WTC11 (cell line): ENCODE results near the gene KRT4. TPM values are rescaled to one million over a fixed set of nuclear protein-coding genes. Genes with fewer than 3 reads are reported as not detected.

Experiments used
- ATAC-seq: fragments of 200-7000 bp; cut with Tn5 transposase; 2 replicates; pipeline ENCODE4 v1.10.0; 2021; ENCODE audit warnings: mild to moderate bottlenecking, moderate library complexity
- CTCF ChIA-PET: fragments of 300-600 bp; sonication (Branson Sonifier 250); formaldehyde crosslinking; loops from one replicate; lab custom pipeline; 2021; ENCODE audit warnings: antibody characterized with exemption; lab: Charles Lee
- POLR2A ChIA-PET: fragments of 350-600 bp; sonication (Branson Sonifier 250); formaldehyde crosslinking; loops from one replicate; lab custom pipeline; 2021; ENCODE audit warnings: antibody characterized with exemption; lab: Charles Lee
- DNase-seq: peaks from one replicate; pipeline ENCODE4 v3.0.0; 2021; ENCODE audit warnings: low spot score
- H3K27ac Mint-ChIP-seq: 2 replicates; pipeline ENCODE4 v1.8.0; 2021; ENCODE audit warnings: mixed read lengths
- H3K27me3 Mint-ChIP-seq: 2 replicates; pipeline ENCODE4 v1.8.0; 2021; ENCODE audit warnings: low read depth, mild to moderate bottlenecking, moderate library complexity, mixed read lengths
- H3K36me3 Mint-ChIP-seq: 2 replicates; pipeline ENCODE4 v1.8.0; 2021; ENCODE audit warnings: mixed read lengths
- H3K4me1 Mint-ChIP-seq: 2 replicates; pipeline ENCODE4 v1.8.0; 2022; ENCODE audit warnings: mixed read lengths
- H3K4me3 Mint-ChIP-seq: 2 replicates; pipeline ENCODE4 v1.8.0; 2021; ENCODE audit warnings: mild to moderate bottlenecking, moderate library complexity, mixed read lengths
- H3K9me3 Mint-ChIP-seq: 2 replicates; pipeline ENCODE4 v1.8.0; 2021; ENCODE audit warnings: mixed read lengths
- CREB1 ChIP-seq: sonication (generic); formaldehyde crosslinking; IDR thresholded peaks from 2 replicates; pipeline ENCODE4 v1.8.0; 2023; ENCODE audit warnings: mild to moderate bottlenecking, missing genetic modification reagents
- CREM ChIP-seq: sonication (generic); formaldehyde crosslinking; IDR thresholded peaks from 2 replicates; pipeline ENCODE4 v1.8.1; 2022; ENCODE audit warnings: mild to moderate bottlenecking, missing genetic modification reagents, moderate library complexity
- ELF4 ChIP-seq: sonication (generic); formaldehyde crosslinking; IDR thresholded peaks from 2 replicates; pipeline ENCODE4 v1.8.1; 2022; ENCODE audit warnings: low read depth, mild to moderate bottlenecking, moderate library complexity, missing genetic modification reagents
- FOXK1 ChIP-seq: sonication (generic); formaldehyde crosslinking; IDR thresholded peaks from 2 replicates; pipeline ENCODE4 v1.8.0; 2022; ENCODE audit warnings: mild to moderate bottlenecking, moderate library complexity, missing genetic modification reagents
- GABPB1 ChIP-seq: sonication (generic); formaldehyde crosslinking; IDR thresholded peaks from 2 replicates; pipeline ENCODE4 v1.8.1; 2023; ENCODE audit warnings: mild to moderate bottlenecking, missing genetic modification reagents
- GTF2I ChIP-seq: fragments of 250-450 bp; sonication (Bioruptor Pico); conservative IDR thresholded peaks from 2 replicates; pipeline ENCODE4 v1.4.0; 2021; ENCODE audit warnings: mild to moderate bottlenecking
- HMGA2 ChIP-seq: fragments of 250-450 bp; sonication (Bioruptor Pico); IDR thresholded peaks from 2 replicates; pipeline ENCODE4 v1.4.0; 2021; ENCODE audit warnings: mild to moderate bottlenecking, moderate library complexity
- IRF2 ChIP-seq: sonication (generic); formaldehyde crosslinking; IDR thresholded peaks from 2 replicates; pipeline ENCODE4 v1.8.0; 2022; ENCODE audit warnings: low read depth, missing genetic modification reagents, borderline replicate concordance
- JAZF1 ChIP-seq: fragments of 250-450 bp; sonication (Bioruptor Pico); IDR thresholded peaks from 2 replicates; pipeline ENCODE4 v1.9.0; 2021; ENCODE audit warnings: moderate library complexity, mild to moderate bottlenecking, inconsistent platforms
- JUN ChIP-seq: sonication (generic); formaldehyde crosslinking; IDR thresholded peaks from 2 replicates; pipeline ENCODE4 v1.8.0; 2023; ENCODE audit warnings: mild to moderate bottlenecking, missing genetic modification reagents
- NFATC4 ChIP-seq: fragments of 250-450 bp; sonication (Bioruptor Pico); IDR thresholded peaks from 2 replicates; pipeline ENCODE4 v1.9.0; 2021; ENCODE audit warnings: mild to moderate bottlenecking
- NFE2L1 ChIP-seq: sonication (generic); formaldehyde crosslinking; IDR thresholded peaks from 2 replicates; pipeline ENCODE4 v1.8.1; 2023; ENCODE audit warnings: missing genetic modification reagents
- SMAD3 ChIP-seq: sonication (generic); formaldehyde crosslinking; IDR thresholded peaks from 2 replicates; pipeline ENCODE4 v1.8.0; 2022; ENCODE audit warnings: missing genetic modification reagents, mild to moderate bottlenecking, borderline replicate concordance
- ZNF396 ChIP-seq: fragments of 250-450 bp; sonication (Bioruptor Pico); IDR thresholded peaks from 2 replicates; pipeline ENCODE4 v1.8.0; 2021; ENCODE audit warnings: mild to moderate bottlenecking, moderate library complexity, borderline replicate concordance
- total RNA-seq: library from RNA; stranded (reverse); gene quantifications from 3 replicates; pipeline ENCODE4 v1.2.3, GENCODE V29; 2021
- TF ChIP-seq, protein P1 (sequence below): sonication (generic); formaldehyde crosslinking; IDR thresholded peaks from 2 replicates; pipeline ENCODE4 v1.8.1; 2023; ENCODE audit warnings: mild to moderate bottlenecking, missing genetic modification reagents, borderline replicate concordance
- TF ChIP-seq, protein P2 (sequence below): sonication (generic); formaldehyde crosslinking; IDR thresholded peaks from 2 replicates; pipeline ENCODE4 v1.8.0; 2022; ENCODE audit warnings: mild to moderate bottlenecking, missing genetic modification reagents
- TF ChIP-seq, protein P3 (sequence below): sonication (generic); formaldehyde crosslinking; IDR thresholded peaks from 2 replicates; pipeline ENCODE4 v1.8.1; 2022; ENCODE audit warnings: mild to moderate bottlenecking, moderate library complexity, missing genetic modification reagents
- TF ChIP-seq, protein P4 (sequence below): fragments of 250-450 bp; sonication (Bioruptor Pico); IDR thresholded peaks from 2 replicates; pipeline ENCODE4 v2.1.2; 2022; ENCODE audit warnings: mild to moderate bottlenecking, moderate library complexity
- TF ChIP-seq, protein P5 (sequence below): sonication (generic); formaldehyde crosslinking; IDR thresholded peaks from 2 replicates; pipeline ENCODE4 v1.8.0; 2022; ENCODE audit warnings: mild to moderate bottlenecking, missing genetic modification reagents
- TF ChIP-seq, protein P6 (sequence below): sonication (generic); formaldehyde crosslinking; conservative IDR thresholded peaks from 2 replicates; pipeline ENCODE4 v1.8.1; 2023; ENCODE audit warnings: mild to moderate bottlenecking, low read depth, missing genetic modification reagents, moderate library complexity

Gene KRT4
- total RNA-seq, 1 experiment from 2014 or later = not detected

DNA sequence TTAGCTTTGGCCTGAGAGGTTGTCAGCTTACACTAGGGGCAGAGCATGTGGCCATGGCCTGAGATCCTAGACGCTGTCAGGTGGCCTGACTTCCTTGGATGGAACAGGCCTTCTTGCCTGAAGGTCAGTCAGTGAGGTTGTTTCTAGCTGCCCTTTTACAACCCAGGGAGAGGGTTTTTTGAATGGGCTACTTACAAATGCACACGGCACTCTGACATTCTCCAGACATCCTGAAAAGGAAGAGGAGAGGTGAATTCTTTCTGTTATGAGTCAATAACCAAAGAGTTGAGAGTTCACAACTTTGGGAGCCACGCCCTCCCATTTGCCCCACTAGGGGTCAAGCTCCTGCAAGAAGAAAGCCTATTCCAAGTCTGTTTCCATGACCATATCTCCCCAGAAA lies 44.6 kb downstream of the KRT4 start:
- Mint-ChIP-seq H3K4me1 (no peaks in the 10 kb centered on the region), H3K9me3 (peaks cover 8% of the 10 kb centered on the region), H3K27ac (no peak overlapping the region), H3K4me3 (no peak overlapping the region), H3K36me3 (no peaks in the 10 kb centered on the region), H3K27me3 (peaks cover 4% of the 10 kb centered on the region)
- DNase-seq = no peak
- TF ChIP-seq GABPB1 (CRISPR knock-in tag) (no peak), JAZF1 (CRISPR knock-in tag) (no peak), IRF2 (CRISPR knock-in tag) (no peak), CREB1 (no peak)
- TF ChIP-seq, protein P1, sequence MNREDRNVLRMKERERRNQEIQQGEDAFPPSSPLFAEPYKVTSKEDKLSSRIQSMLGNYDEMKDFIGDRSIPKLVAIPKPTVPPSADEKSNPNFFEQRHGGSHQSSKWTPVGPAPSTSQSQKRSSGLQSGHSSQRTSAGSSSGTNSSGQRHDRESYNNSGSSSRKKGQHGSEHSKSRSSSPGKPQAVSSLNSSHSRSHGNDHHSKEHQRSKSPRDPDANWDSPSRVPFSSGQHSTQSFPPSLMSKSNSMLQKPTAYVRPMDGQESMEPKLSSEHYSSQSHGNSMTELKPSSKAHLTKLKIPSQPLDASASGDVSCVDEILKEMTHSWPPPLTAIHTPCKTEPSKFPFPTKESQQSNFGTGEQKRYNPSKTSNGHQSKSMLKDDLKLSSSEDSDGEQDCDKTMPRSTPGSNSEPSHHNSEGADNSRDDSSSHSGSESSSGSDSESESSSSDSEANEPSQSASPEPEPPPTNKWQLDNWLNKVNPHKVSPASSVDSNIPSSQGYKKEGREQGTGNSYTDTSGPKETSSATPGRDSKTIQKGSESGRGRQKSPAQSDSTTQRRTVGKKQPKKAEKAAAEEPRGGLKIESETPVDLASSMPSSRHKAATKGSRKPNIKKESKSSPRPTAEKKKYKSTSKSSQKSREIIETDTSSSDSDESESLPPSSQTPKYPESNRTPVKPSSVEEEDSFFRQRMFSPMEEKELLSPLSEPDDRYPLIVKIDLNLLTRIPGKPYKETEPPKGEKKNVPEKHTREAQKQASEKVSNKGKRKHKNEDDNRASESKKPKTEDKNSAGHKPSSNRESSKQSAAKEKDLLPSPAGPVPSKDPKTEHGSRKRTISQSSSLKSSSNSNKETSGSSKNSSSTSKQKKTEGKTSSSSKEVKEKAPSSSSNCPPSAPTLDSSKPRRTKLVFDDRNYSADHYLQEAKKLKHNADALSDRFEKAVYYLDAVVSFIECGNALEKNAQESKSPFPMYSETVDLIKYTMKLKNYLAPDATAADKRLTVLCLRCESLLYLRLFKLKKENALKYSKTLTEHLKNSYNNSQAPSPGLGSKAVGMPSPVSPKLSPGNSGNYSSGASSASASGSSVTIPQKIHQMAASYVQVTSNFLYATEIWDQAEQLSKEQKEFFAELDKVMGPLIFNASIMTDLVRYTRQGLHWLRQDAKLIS = no peak
- ChIA-PET CTCF (interaction anchor here (1.3 kb wide), 1 partner anchor 9 kb away, joined by 4 read pairs; no protein-coding TSS in a partner anchor), POLR2A (no interaction called here)
- ATAC-seq = no peak

DNA sequence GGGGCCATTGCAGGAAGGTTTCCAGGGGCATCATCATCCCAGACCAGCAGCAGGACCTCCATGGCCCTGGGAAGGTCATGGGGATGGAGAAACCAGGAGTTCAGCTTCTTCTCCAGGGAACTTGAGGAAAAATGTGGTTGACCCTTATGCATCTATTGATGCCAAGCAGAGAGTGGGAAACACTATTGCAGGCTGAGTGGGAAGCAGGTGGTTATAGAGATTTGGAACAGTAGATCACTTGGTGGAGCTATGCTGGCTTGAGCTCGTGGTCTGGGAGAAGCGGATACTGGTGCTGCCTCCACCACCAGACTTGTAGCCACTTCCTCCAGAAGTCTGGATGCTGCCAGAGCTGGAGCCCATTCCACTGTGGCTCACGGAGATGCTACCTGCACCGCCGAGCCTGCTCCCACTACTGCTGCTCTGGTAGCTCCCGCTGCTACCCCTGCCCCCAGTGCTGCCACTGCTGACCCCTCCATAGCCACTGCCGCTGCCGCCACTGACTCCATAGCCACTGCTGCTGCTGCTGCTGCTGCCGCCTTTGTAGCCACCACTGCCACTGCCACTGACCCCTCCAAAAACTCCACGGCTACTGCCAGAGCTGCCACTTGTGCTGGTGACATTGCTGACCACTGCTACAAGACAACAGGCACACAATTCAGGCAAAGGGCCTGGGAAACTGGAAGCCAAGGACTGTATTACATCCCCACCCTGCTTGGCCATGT lies 45.3 kb downstream of the KRT4 start:
- ChIA-PET CTCF (interaction anchor here (0.9 to 1.3 kb wide), 2 partner anchors 9 to 102 kb away, joined by 3 to 4 read pairs; no protein-coding TSS in a partner anchor), POLR2A (no interaction called here)
- Mint-ChIP-seq H3K9me3 (peaks cover 8% of the 10 kb centered on the region), H3K36me3 (no peaks in the 10 kb centered on the region), H3K27ac (no peak overlapping the region; the same call in 1 of the 2 replicates), H3K4me1 (no peaks in the 10 kb centered on the region), H3K4me3 (no peak overlapping the region), H3K27me3 (peaks cover 4% of the 10 kb centered on the region)
- ATAC-seq (no peak), DNase-seq (no peak)
- TF ChIP-seq, protein P2, sequence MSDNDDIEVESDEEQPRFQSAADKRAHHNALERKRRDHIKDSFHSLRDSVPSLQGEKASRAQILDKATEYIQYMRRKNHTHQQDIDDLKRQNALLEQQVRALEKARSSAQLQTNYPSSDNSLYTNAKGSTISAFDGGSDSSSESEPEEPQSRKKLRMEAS (CRISPR knock-in tag) = no peak
- TF ChIP-seq ELF4 (CRISPR knock-in tag) (no peak), SMAD3 (CRISPR knock-in tag) (no peak), NFATC4 (no peak), FOXK1 (no peak), HMGA2 (CRISPR knock-in tag) (no peak)

DNA sequence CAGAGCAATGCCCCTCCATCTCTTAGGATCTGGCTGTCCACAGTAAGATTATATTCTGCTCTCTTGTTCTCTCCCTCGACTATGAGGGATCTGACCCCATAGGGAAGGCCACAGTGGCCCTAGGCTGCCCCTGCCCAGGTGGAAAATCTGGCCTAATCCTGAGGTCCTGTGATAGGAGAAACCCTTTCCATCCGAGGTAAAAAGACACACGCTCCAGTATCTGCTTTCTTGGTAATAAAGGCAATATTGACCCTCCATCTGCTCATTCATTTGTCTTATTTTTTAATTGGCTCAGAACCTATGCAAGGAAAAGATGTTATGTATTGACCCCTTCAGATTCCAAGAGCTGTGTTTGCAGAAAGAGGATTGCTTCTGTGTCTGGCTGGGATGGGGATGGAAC lies 46.5 kb downstream of the KRT4 start:
- no peak overlapping the region for H3K27ac Mint-ChIP-seq
- peaks cover 8% of the 10 kb centered on the region for H3K9me3 Mint-ChIP-seq
- CTCF ChIA-PET = no interaction called here

More for the DNA sequence above, 46.5 kb downstream of the KRT4 start:
- TF ChIP-seq CREM (no peak), NFE2L1 (CRISPR knock-in tag) (no peak), JUN (CRISPR knock-in tag) (no peak), GTF2I (CRISPR knock-in tag) (no peak), ZNF396 (CRISPR knock-in tag) (no peak), GABPB1 (CRISPR knock-in tag) (no peak)
- TF ChIP-seq, protein P3, sequence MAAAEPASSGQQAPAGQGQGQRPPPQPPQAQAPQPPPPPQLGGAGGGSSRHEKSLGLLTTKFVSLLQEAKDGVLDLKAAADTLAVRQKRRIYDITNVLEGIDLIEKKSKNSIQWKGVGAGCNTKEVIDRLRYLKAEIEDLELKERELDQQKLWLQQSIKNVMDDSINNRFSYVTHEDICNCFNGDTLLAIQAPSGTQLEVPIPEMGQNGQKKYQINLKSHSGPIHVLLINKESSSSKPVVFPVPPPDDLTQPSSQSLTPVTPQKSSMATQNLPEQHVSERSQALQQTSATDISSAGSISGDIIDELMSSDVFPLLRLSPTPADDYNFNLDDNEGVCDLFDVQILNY (CRISPR knock-in tag) = no peak
- TF ChIP-seq, protein P4, sequence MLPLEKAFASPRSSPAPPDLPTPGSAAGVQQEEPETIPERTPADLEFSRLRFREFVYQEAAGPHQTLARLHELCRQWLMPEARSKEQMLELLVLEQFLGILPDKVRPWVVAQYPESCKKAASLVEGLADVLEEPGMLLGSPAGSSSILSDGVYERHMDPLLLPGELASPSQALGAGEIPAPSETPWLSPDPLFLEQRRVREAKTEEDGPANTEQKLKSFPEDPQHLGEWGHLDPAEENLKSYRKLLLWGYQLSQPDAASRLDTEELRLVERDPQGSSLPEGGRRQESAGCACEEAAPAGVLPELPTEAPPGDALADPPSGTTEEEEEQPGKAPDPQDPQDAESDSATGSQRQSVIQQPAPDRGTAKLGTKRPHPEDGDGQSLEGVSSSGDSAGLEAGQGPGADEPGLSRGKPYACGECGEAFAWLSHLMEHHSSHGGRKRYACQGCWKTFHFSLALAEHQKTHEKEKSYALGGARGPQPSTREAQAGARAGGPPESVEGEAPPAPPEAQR (CRISPR knock-in tag) = no peak
- TF ChIP-seq, protein P5, sequence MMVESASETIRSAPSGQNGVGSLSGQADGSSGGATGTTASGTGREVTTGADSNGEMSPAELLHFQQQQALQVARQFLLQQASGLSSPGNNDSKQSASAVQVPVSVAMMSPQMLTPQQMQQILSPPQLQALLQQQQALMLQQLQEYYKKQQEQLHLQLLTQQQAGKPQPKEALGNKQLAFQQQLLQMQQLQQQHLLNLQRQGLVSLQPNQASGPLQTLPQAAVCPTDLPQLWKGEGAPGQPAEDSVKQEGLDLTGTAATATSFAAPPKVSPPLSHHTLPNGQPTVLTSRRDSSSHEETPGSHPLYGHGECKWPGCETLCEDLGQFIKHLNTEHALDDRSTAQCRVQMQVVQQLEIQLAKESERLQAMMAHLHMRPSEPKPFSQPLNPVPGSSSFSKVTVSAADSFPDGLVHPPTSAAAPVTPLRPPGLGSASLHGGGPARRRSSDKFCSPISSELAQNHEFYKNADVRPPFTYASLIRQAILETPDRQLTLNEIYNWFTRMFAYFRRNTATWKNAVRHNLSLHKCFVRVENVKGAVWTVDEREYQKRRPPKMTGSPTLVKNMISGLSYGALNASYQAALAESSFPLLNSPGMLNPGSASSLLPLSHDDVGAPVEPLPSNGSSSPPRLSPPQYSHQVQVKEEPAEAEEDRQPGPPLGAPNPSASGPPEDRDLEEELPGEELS = no peak
- TF ChIP-seq, protein P6, sequence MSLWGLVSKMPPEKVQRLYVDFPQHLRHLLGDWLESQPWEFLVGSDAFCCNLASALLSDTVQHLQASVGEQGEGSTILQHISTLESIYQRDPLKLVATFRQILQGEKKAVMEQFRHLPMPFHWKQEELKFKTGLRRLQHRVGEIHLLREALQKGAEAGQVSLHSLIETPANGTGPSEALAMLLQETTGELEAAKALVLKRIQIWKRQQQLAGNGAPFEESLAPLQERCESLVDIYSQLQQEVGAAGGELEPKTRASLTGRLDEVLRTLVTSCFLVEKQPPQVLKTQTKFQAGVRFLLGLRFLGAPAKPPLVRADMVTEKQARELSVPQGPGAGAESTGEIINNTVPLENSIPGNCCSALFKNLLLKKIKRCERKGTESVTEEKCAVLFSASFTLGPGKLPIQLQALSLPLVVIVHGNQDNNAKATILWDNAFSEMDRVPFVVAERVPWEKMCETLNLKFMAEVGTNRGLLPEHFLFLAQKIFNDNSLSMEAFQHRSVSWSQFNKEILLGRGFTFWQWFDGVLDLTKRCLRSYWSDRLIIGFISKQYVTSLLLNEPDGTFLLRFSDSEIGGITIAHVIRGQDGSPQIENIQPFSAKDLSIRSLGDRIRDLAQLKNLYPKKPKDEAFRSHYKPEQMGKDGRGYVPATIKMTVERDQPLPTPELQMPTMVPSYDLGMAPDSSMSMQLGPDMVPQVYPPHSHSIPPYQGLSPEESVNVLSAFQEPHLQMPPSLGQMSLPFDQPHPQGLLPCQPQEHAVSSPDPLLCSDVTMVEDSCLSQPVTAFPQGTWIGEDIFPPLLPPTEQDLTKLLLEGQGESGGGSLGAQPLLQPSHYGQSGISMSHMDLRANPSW (CRISPR knock-in tag) = no peak
- POLR2A ChIA-PET = no interaction called here
- Mint-ChIP-seq H3K27me3 (peaks cover 8% of the 10 kb centered on the region), H3K4me3 (no peak overlapping the region), H3K36me3 (peaks cover 3% of the 10 kb centered on the region; the same call in 1 of the 2 replicates), H3K4me1 (no peaks in the 10 kb centered on the region)
- ATAC-seq (no peak), DNase-seq (no peak)
